HG02678 (cell line): ENCODE data around the gene RNASE3.
"Not testable (repeated sequence)": the region's sequence is repeated elsewhere in the genome, so short reads cannot be mapped to it uniquely, and the experiment has no call there.

Experiments used
- ATAC-seq: cut with Tn5 transposase; IDR thresholded peaks from one replicate; pipeline ENCODE4 v1.9.1; 2021; ENCODE audit warnings: mild to moderate bottlenecking, moderate library complexity; ENCODE audit not compliant: unreplicated experiment

The RNASE3 gene

DNA sequence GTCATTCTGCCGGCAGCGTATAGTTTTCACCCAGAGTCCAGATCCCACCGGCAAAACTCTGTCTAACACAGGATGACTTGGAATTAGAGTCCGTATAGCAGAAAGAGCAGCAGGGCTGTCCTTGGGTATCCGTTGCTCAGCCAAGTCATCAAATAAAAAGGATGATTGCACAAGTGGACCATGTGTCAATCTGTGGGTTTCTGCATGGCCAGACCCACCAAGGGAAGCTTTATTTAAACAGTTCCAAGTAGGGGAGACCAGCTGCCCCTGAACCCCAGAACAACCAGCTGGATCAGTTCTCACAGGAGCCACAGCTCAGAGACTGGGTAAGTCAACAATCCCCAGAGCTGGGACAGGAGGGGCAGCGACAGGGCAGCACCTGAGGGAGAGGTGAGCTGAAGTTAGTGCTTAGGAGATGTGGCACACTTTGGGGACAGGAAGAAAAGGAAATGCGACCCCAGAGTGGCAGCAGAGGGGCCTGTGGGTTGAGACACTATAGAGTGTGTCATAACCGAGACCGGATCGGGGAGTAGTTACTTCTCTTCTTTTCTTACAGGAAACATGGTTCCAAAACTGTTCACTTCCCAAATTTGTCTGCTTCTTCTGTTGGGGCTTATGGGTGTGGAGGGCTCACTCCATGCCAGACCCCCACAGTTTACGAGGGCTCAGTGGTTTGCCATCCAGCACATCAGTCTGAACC, at the start of gene RNASE3:
RNASE3 (plus strand) TSS at position 260 of the 700 bp plus-strand sequence; CDS start at position 562, 302 bp downstream.
- not testable (repeated sequence) for ATAC-seq

DNA sequence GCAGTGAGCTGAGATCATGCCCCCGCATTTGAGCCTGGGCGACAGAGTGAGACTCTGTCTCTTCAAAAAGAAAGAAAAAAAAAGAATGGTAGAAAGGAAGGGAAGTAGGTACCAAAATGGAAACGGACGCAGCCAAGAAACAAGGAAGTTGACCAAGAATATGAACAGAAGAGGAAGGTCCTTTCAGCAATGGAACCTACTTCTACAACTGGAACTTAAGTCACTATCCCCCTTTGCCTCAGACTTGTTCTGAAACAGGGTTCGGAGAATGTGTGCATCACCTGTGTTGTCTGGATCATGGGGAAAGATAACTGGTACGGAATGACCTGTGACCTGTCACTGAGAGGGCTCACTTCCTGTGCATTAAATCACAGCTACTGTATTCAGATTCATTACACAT, 44.6 kb upstream of the RNASE3 start:
- no peak for ATAC-seq

DNA sequence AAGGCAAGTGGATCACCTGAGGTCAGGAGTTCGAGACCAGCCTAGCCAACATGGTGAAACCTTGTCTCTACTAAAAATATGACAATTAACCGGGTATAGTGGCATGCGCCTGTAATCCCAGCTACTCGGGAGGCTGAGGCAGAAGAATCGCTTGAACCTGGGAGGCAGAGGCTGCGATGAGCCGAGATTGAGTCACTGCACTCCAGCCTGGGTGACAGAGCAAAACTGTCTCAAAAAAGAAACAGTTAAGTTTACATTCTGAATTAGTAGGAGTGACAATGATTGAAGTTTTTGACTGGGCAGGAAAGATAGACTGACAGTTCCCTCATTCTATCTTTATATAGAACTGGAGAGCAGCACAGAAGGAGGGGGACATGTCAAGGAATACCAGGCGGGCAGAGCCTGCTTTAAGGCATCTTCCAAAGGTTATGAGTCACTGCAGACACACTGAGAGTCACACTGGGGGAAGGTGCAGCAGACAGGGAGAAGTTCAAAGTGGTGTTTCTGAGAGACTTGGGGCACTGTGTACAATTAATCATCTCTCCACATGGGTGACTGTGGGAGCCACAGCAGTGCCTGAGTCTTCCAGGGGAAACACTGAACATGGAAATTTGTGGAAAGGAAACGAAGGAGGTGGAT, 42.8 kb upstream of the RNASE3 start:
- no peak for ATAC-seq

DNA sequence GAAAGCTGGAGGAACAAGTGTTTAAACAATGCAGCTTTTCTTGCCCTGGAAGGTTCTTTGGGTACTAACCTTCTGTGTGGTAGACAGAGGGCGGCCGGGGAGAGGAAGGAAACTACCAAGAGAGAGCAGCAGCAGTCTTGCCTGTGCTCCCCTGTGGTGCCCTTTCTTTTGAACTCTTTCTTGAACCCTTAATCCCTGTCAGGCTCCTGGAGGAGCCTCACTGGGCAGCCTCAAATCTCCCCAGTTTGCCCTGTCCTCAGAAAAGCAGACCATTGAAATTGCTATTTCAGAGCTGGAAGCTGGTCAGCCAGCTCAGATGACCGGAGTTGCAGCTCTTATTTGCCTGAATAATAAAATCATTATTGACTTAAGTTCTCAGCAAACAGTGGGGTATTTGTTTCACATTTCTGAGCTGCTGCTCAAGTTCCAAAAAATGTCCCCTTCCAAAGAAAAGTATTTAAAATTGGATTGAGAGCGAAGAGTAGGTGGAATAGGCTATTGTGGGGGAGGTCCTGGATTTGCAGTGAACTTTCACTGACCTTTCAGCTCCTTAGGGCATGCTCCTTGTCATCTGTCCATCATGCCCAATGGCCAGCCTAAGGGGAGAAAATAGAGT, 42.1 kb upstream of the RNASE3 start:
- ATAC-seq, result no peak

DNA sequence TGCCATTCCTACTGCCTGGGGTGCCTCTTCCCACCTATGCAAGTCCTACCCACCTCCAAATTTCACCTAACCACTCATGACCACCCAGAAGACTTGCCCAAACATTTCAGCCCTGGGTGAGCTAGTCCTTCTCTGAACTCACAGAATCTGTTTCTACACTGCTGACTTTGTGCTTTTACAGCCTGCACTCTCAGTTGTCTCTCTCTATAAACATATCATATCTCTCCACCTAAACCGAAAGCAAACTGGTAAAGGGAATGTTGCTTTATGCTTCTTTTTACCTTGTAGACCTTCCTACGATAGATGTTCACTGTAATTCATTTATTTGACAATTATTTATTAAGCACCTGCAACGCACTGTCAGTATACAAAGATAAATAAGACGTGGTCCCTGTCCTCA, 38.1 kb upstream of the RNASE3 start:
- no peak for ATAC-seq

DNA sequence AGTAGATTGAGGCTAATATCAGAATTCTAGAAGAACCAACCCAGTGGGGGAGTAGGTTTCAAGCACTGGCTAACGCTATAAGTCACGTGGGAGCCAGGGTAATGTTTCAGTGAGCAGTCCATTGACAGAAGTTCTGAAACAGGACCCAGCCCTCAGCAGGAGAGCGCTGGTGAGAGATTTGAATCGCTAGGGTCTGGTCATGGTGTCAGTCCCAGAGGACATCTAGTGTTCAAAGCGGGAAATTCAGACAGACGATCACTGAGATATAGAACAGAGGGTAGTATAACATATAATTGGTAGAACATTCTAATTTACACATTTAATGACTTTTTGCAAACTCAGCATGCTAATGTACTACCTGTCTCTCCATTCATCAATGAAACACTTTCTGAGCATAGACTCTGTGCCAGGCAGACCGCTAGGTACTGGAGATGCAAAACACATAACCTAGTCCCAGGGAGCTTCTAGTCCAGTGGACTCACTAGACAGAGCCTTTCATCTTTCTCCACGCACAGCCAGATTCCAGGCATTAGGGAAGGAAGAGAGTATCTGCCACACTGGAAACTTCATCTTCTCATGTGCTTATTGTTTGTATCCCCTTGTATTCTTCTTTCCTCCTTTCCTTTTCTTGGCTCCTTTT, 35.4 kb upstream of the RNASE3 start:
- ATAC-seq, result peak; percentile 79

DNA sequence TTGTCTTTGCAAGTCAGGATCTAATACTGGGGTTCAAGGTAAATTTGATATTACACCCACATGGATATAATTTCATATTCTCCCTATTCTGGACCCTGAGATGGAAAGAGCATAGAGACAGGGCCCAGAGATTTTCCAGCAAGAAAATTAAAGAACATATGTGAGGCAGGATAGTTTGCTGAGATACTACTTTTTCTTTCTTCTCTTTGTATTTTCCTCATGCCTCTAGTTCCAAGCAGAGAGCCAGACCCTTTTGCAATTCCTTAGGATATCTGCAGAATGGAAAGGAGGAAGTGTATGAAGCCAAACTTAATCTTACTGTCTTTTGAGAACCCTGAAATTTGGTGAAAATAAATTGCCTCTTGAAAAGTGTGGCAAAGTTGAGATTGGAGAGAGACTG, 34.0 kb upstream of the RNASE3 start:
- no peak for ATAC-seq

DNA sequence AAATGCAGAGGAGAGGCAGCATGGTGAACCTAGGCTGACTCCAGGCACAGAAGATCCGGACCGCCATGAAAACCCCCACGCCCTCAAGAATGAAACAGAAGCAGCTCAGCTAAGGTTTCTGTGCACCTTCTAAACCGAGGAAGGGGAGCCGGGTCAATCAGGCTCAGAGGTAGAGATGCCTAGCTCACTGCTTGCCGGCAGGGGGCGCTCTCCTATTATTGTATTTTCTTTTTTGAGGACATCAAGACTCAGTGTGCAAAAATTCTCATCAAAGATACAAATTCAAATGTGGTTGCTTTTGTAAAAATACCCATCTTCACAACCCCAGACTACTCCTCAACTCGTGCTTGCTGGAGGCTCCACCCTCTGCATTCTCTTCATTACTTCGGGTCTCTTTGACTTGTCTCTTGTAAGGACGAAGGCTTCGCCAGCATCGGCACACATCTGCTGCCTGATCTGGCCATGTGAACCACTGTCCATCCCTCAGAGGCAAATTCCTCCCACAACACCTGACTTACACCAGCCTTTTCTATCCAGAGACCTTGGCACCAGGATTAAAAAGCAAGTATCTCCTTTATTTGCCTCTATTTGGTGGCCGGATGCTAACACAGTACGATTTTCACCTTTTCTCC, 33.4 kb upstream of the RNASE3 start:
- no peak for ATAC-seq

DNA sequence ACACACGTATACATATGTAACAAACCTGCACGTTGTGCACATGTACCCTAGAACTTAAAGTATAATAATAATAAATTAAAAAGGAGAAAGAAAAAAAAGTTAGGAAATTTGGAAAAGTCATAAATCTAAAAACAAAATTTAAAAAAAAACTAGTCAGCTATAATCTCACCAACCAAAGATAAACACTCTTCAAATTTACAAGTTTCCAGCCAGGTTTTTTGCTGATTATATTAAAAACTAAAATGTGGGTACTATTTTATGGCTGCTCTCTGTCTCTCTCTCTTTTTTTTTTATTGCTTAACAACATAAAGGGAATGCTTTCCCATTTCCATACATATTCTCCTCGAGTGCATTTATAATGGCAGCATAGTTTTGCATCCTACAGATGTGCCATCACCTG, 25.0 kb upstream of the RNASE3 start:
- no peak for ATAC-seq

DNA sequence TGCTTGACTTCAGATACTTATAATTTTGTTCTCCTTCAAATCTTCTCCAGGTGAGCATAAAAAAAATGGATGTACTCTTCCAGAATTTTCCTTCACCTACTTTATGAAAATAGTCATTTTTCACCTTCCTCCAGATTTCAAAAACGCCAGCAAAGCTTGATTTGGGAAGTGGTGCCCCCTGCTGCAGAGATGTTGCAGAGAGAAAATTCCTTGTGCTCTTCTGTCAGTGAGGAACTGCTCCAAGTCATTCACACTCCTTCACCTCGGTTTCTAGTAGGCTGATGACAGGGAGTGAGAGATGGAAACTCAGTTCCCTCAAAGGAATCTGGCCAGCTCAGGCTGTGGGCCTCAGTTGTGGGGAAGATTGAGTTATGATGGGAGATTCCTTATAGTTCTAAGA, 24.2 kb upstream of the RNASE3 start:
- ATAC-seq, result no peak

DNA sequence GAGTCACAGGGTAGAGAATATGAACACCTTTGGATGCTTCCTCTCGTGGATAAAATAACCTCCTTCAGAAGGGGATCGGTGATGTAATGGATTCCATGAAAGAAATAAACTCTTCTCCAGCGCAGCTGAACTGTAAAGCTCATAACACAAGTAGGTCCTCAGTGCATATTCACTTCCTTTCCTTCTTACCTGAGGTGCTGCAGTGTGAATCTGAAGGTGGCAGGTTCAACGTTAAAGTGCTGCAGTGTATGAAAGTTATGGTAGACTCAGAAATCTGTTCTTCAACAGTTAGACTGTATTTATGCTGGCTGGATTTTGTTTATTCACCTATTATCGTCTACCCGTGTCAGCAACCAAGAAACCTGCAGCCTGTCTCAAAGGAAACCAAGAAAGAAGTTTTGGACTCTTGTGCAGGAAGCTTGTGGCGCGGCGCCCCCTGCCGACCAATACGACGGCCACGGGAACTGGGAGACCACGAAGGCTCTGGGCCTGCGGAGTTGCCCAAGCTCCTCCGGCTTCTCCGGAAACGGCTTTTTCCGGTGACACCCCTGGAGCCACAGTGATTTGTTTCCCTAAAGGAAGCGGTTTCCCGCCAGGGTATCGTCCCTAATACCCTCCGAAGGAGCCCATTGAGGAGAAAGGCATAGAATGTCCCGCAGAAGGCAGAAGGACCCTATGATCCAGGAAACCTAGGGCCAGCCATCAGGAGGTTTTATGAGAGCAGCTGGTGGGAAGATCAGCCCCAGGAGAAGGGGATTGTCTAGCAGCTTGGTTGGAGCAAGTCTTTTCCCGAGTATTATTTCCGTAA, 17.6 kb upstream of the RNASE3 start:
- ATAC-seq, result peak; percentile 74

DNA sequence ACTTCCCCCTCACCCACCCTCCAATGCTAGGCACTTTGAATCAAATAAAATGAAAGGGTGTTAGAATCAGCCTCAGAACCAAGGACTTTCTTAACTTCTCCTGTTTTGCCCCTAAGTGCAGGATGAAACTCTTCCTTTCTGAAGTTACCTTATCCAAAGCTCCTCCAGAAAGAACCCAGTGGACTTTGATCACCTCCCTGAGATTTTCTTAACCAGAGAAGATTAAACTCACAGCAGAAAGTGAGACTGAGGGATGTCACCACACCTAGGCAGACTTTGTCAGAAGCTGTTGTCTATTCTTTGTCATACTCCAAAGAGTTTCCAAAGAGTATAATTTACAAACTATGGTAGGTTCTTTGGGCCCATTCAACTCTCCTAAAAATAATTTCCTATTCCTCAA, 14.2 kb upstream of the RNASE3 start:
- ATAC-seq, result no peak

DNA sequence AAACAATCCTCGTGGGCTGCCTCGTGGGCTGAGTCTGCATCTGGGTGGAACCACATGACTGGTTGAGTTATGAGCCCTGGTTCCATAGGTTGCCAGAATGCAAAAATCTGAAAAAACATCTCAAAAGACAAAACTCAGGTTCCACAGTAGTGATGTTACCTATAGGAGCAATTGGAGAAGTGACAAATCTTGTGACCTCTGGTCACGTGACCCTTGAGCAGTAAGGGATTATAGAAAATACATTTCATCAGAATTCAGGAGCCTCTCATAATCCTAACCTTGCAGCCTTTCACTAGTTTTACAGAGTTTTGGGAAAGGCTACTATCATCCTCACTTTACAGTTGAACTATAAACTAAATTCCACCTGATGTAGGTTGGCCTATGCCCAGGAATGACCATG, 12.5 kb upstream of the RNASE3 start:
- ATAC-seq, result no peak

DNA sequence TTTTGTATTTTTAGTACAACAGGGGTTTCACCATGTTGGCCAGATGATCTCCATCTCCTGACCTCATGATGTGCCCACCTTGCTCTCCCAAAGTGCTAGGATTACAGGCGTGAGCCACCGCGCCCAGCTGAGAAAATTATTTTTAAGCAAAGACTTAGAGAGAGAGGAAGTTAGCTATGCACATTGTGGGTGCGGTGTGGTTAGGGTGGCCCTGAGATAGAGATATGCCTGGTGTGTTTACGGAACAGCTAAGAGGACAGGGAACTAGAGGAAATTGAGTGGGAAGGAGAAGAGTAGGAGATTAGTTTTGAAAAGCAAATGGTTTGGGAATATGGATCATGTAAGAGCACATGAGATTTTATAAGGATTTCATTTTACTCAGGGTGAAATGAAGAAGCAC, 10.0 kb upstream of the RNASE3 start:
- ATAC-seq, result not testable (repeated sequence)

DNA sequence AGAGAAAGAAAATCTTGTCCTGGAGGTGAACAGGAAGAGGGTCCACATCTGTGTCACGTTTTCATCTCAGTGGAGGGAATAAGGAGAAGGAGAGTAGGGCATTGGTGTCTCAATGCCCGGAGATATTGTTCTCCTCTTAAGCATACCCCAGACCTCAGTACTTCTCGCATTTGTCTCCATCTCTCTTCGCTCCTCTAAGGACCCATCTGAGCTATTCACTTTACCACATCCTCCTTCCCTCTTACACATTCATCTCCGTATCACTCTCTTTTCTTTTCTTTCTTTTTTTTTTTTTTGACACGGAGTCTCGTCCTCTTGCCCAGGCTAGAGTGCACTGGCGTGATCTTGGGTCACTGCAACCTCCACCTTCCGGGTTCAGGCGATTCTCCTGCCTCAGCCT, 8.4 kb upstream of the RNASE3 start:
- not testable (repeated sequence) for ATAC-seq

DNA sequence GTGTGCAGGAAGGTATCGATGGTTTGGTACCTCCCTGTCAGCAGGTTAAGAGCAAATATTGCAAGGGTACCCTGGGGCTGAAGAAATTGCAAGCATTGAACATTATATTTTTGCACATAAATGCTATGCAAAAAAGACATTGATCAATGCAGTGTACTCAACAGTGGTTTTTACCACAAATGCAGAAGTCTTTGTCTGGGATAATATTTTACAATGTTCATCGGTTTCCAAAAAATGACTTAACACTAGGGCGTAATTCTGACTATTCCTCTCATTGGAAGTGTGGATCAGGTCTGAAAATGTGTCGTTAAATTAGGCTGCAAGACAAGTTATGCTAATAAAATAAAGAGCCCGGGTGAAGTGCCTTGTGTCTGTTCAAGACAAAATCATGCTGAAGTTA, 2.8 kb upstream of the RNASE3 start:
- ATAC-seq, result not testable (repeated sequence)

DNA sequence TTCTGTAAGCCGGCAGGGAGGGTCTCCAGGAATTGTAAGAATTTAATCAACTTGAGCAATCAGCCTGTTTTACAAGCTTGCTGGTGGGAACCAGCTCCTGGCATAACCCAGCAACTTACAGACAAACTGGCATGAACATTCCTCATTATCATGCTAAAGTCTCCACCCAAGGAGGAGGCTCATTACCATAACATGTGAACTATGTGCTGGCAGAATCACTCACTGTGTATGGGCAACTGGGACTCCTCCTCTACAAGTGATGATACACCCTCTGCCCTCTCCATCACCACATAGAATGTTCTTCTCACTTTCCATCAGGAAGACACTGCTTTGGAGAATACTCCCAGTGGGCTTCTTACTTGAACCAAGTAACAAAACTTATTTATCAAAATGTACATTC, 4.1 kb downstream of the RNASE3 start:
- not testable (repeated sequence) for ATAC-seq

DNA sequence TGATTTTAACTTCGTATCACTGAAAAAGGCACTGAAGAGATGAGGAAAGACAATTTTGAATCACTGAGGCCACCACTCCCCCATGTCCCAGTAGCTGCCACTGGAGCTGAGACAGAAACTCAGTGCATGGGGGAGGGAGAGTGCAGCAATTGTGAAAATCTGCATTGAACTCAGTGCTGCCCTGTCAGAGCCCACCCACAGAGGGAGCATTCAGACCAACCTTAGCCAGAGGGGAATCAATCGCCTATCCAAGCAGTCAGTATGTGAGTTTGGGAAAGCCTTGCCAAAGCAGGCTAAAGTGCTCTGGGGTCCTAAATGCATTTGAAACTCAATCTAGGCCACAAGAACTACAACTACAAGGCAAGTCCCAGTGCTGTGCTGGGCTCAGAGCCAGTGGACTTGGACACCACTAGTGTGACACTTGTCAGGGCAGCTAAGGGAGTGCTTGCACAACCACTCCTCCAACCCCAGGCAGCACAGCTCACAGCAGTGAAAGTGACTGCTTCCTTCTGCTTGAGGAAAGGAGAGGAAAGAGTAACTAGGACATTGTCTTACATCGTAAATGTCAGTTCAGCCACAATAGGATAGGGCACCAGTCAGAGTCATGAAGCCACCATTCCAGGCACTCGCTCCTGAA, 13.3 kb downstream of the RNASE3 start:
- ATAC-seq, result no peak

DNA sequence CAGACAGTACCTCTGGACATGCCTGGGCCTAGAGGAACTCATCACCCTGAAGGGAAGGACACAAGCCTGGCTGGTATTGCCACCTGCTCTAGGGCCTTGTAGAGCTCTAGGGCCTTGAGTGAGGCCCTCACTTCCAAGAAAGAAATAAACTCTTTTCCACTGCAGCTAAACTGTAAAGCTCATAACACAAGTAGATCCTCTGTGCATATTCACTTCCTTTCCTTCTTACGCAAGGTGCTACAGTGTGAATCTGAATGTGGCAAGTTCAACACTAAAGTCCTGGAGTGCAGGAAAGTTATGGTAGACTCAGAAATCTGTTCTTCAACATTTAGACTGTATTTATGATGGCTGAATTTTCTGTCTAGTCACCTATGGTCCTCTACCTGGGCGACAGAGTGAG, 14.5 kb downstream of the RNASE3 start:
- ATAC-seq, result no peak

DNA sequence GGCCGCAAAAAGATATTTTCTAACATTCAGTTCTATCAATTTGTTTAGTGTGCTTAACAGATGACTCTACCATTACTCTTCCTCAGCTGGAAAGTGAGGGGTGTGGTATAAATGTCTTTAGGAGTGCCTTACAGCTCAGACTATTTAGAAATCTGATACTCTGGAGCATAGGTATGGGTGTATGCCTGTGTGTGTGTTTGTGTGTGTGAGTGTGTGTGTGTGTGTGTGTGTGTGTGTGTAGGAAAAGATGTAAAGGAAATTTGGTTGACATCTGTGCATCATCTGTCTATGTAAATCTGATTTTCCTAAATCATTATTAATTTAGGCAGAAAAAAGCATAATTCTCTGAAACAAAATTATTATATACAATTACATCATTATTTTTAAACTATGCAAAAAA, 16.0 kb downstream of the RNASE3 start:
- ATAC-seq, result no peak
